H1 (cell line): ENCODE measurements around the gene ACAP2.

Experiments used
- NRF1 ChIP-seq: IDR thresholded peaks from 2 replicates; pipeline ENCODE4 v1.6.1; 2011; ENCODE audit warnings: mild to moderate bottlenecking, low read depth, low read length, improper control_type of control experiment
- POLR2A ChIP-seq, 2 experiments: IDR thresholded peaks; 1 replicate in 1 of 2; 2 replicates in 1 of 2; pipeline ENCODE4 v1.6.1; 2011; ENCODE audit warnings: low read depth in 2 of 2, low read length in 2 of 2, mild to moderate bottlenecking in 2 of 2; ENCODE audit errors: control extremely low read depth in 1 of 2
- SP1 ChIP-seq: IDR thresholded peaks from 2 replicates; pipeline ENCODE4 v1.6.1; 2011; ENCODE audit warnings: low read depth, low read length

DNA sequence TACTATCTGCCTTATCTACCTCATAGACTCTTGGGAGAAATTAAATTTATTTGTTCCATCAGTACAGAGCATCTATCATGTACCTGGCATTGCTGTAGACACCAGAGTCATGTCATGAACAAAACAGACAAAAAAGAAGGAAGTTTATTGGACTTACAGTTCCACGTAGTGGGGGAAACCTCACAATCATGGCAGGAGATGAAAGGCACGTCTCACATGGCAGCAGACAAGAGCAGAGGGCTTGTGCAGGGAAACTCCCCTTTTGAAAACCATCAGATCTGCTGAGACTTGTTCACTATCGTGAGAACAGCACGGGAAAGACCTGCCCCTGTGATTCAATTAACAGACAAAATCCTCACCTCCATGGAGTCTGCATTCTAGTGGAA is 25.6 kb upstream of the ACAP2 start:
- TF ChIP-seq POLR2A (IDR thresholded peaks at IDR 0.05; ENCODE audit: control extremely low read depth in 1 of 2, low read depth in 2 of 2, low read length in 2 of 2) (no peak), SP1 (no peak), NRF1 (no peak)
